ENCODE data around the gene MINDY4.

DNA sequence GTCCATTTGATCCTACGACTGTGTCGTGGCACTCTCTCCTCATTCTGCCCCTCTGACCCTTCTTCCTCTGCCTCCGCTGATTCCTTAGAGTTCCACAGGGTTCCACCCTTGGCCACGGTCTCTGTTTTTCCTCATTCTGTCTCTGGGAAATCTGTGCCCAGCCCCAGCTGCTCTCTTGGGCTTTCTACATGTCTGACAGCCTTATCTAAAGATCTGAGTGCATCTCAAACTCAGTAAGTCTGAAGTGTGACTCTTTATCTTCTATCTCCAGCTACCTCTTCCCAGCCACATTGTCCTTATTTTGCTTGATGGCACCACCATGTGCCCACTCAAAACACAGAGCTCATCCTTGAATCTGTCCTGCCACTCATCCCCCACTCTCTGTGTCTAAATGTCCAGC lies 78.3 kb downstream of the MINDY4 start:
- TF ChIP-seq, protein P1, sequence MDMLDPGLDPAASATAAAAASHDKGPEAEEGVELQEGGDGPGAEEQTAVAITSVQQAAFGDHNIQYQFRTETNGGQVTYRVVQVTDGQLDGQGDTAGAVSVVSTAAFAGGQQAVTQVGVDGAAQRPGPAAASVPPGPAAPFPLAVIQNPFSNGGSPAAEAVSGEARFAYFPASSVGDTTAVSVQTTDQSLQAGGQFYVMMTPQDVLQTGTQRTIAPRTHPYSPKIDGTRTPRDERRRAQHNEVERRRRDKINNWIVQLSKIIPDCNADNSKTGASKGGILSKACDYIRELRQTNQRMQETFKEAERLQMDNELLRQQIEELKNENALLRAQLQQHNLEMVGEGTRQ (IDR thresholded peaks at IDR 0.05; ENCODE audit: low read depth, low read length): no peak
- TF ChIP-seq RFX5 (IDR thresholded peaks at IDR 0.05; ENCODE audit: low read depth, low read length): no peak

Data from IMR-90 (cell line).